H9 (cell line): ENCODE data around the gene DBH. TPM values are rescaled to one million over a fixed set of nuclear protein-coding genes. Genes with fewer than 3 reads are reported as not detected.

ENCODE experiments used
- DNase-seq: peaks from one replicate; pipeline ENCODE4 v3.0.0-alpha.2; 2017
- H2AFZ ChIP-seq: one replicate; pipeline ENCODE4 v1.6.1; 2013; ENCODE audit warnings: mild to moderate bottlenecking, low read length, control low read depth, moderate library complexity
- H2AK5ac ChIP-seq: 2 replicates; pipeline ENCODE4 v1.6.1; 2013; ENCODE audit warnings: low read length, control low read depth, mixed read lengths; ENCODE audit not compliant: insufficient read length
- H2BK120ac ChIP-seq: one replicate; pipeline ENCODE4 v1.6.1; 2013; ENCODE audit warnings: low read depth, mild to moderate bottlenecking, low read length, control low read depth, inconsistent platforms; ENCODE audit not compliant: poor library complexity, severe bottlenecking
- H2BK12ac ChIP-seq: 2 replicates; pipeline ENCODE4 v1.6.1; 2013; ENCODE audit warnings: low read length, control low read depth, mixed read lengths, low read depth; ENCODE audit not compliant: insufficient read length
- H2BK15ac ChIP-seq: 2 replicates; pipeline ENCODE4 v1.6.1; 2013; ENCODE audit warnings: low read depth, low read length, control low read depth
- H2BK20ac ChIP-seq: one replicate; pipeline ENCODE4 v1.6.1; 2013; ENCODE audit warnings: low read depth, mild to moderate bottlenecking, low read length, control low read depth, inconsistent platforms; ENCODE audit not compliant: poor library complexity, severe bottlenecking
- H2BK5ac ChIP-seq: 2 replicates; pipeline ENCODE4 v1.6.1; 2013; ENCODE audit warnings: low read length, control low read depth, mixed read lengths; ENCODE audit not compliant: insufficient read length
- H3K14ac ChIP-seq: 2 replicates; pipeline ENCODE4 v1.6.1; 2013; ENCODE audit warnings: low read length, control low read depth; ENCODE audit not compliant: insufficient read depth
- H3K18ac ChIP-seq: 2 replicates; pipeline ENCODE4 v1.6.1; 2013; ENCODE audit warnings: low read depth, mild to moderate bottlenecking, mixed read lengths, low read length, control low read depth; ENCODE audit not compliant: insufficient read length
- H3K23ac ChIP-seq: 2 replicates; pipeline ENCODE4 v1.6.1; 2013; ENCODE audit warnings: low read length, control low read depth, mixed read lengths, low read depth; ENCODE audit not compliant: insufficient read length
- H3K23me2 ChIP-seq: 2 replicates; pipeline ENCODE4 v1.6.1; 2013; ENCODE audit warnings: low read depth, mild to moderate bottlenecking, mixed read lengths, low read length, control low read depth; ENCODE audit not compliant: insufficient read length, poor library complexity, severe bottlenecking
- H3K27ac ChIP-seq: 2 replicates; pipeline ENCODE4 v1.5.1; 2013; ENCODE audit warnings: low read length, control low read depth, mixed read lengths, low read depth; ENCODE audit not compliant: insufficient read length
- H3K27me3 ChIP-seq: 2 replicates; pipeline ENCODE4 v1.6.1; 2013; ENCODE audit warnings: low read length, control low read depth, inconsistent platforms; ENCODE audit not compliant: insufficient read depth
- H3K4ac ChIP-seq: 2 replicates; pipeline ENCODE4 v1.6.1; 2013; ENCODE audit warnings: low read depth, mild to moderate bottlenecking, control low read depth, inconsistent platforms, low read length, moderate library complexity
- H3K4me1 ChIP-seq: 2 replicates; pipeline ENCODE4 v1.6.1; 2013; ENCODE audit warnings: low read length, control low read depth, inconsistent platforms; ENCODE audit not compliant: insufficient read depth
- H3K4me2 ChIP-seq: 2 replicates; pipeline ENCODE4 v1.6.1; 2013; ENCODE audit warnings: low read length, control low read depth, mixed read lengths; ENCODE audit not compliant: insufficient read length, insufficient read depth
- H3K56ac ChIP-seq: 2 replicates; pipeline ENCODE4 v1.6.1; 2013; ENCODE audit warnings: low read depth, mild to moderate bottlenecking, mixed read lengths, low read length, control low read depth; ENCODE audit not compliant: insufficient read length
- H3K79me1 ChIP-seq: 2 replicates; pipeline ENCODE4 v1.6.1; 2013; ENCODE audit warnings: low read depth, mild to moderate bottlenecking, moderate library complexity, low read length, control low read depth, inconsistent platforms; ENCODE audit not compliant: insufficient read depth, poor library complexity, severe bottlenecking
- H3K79me2 ChIP-seq: 2 replicates; pipeline ENCODE4 v1.6.1; 2013; ENCODE audit warnings: low read length, control low read depth, inconsistent platforms; ENCODE audit not compliant: insufficient read depth
- H3K9ac ChIP-seq: 2 replicates; pipeline ENCODE4 v1.6.1; 2013; ENCODE audit warnings: low read length, control low read depth, mixed read lengths; ENCODE audit not compliant: insufficient read length; ENCODE audit errors: extremely low read depth
- H3K9me3 ChIP-seq: one replicate; pipeline ENCODE4 v1.6.1; 2013; ENCODE audit warnings: low read depth, low read length, inconsistent platforms; ENCODE audit not compliant: control insufficient read depth
- H3T11ph ChIP-seq: one replicate; pipeline ENCODE4 v1.6.1; 2013; ENCODE audit warnings: mild to moderate bottlenecking, low read length, control low read depth, inconsistent platforms
- H4K20me1 ChIP-seq: one replicate; pipeline ENCODE4 v1.6.1; 2013; ENCODE audit not compliant: control insufficient read depth, insufficient read length, insufficient read depth
- H4K5ac ChIP-seq: 2 replicates; pipeline ENCODE4 v1.6.1; 2013; ENCODE audit warnings: low read depth, mild to moderate bottlenecking, mixed read lengths, low read length, control low read depth; ENCODE audit not compliant: insufficient read length
- H4K8ac ChIP-seq: replicated peaks from 2 replicates; pipeline ENCODE4 v1.6.1; 2013; ENCODE audit warnings: low read length, control low read depth, mixed read lengths, low read depth; ENCODE audit not compliant: insufficient read length
- H4K91ac ChIP-seq: 2 replicates; pipeline ENCODE4 v1.6.1; 2013; ENCODE audit warnings: low read depth, mild to moderate bottlenecking, moderate library complexity, mixed read lengths, low read length, control low read depth; ENCODE audit not compliant: insufficient read length
- H3K27ac Mint-ChIP-seq, 3 experiments: 2 replicates in 2 of 3; 3 replicates in 1 of 3; pipeline ENCODE4 v1.8.0; 2020 to 2021; ENCODE audit warnings: mixed read lengths in 3 of 3, mild to moderate bottlenecking in 1 of 3, moderate library complexity in 1 of 3
- H3K27me3 Mint-ChIP-seq: 2 replicates; pipeline ENCODE4 v1.8.0; 2021; ENCODE audit warnings: low read depth, mild to moderate bottlenecking, moderate library complexity, mixed read lengths
- H3K36me3 Mint-ChIP-seq, 3 experiments: 2 replicates in 2 of 3; 3 replicates in 1 of 3; pipeline ENCODE4 v1.8.0; 2020 to 2021; ENCODE audit warnings: low read depth in 3 of 3, mixed read lengths in 3 of 3; ENCODE audit not compliant: insufficient read depth in 1 of 3
- H3K4me1 Mint-ChIP-seq, 2 experiments: 2 replicates each; pipeline ENCODE4 v1.8.0; 2020; ENCODE audit warnings: mixed read lengths in 2 of 2
- H3K4me3 Mint-ChIP-seq, 2 experiments: 2 replicates in 1 of 2; 3 replicates in 1 of 2; pipeline ENCODE4 v1.8.0; 2020 to 2021; ENCODE audit warnings: mild to moderate bottlenecking in 2 of 2, mixed read lengths in 2 of 2, moderate library complexity in 1 of 2
- H3K9me3 Mint-ChIP-seq, 2 experiments: 2 replicates in 1 of 2; 3 replicates in 1 of 2; pipeline ENCODE4 v1.8.0; 2020; ENCODE audit warnings: mild to moderate bottlenecking in 2 of 2, mixed read lengths in 2 of 2, moderate library complexity in 1 of 2
- CTCF ChIP-seq: fragments of 200-600 bp; sonication (generic); conservative IDR thresholded peaks from 3 replicates; pipeline ENCODE4 v1.8.0; 2021; ENCODE audit warnings: antibody characterized with exemption, mild to moderate bottlenecking
- WGBS: extraction: QIAGEN DNeasy Blood & Tissue Kit; methylation state at CpG from one replicate; pipeline ENCODE4 v1.1.7; 2013; ENCODE audit warnings: missing lambda C conversion rate, low lambda C conversion rate, mixed read lengths; ENCODE audit not compliant: insufficient read length; ENCODE audit errors: extremely low coverage; 5-methylcytosine and 5-hydroxymethylcytosine counted together
- total RNA-seq: library from RNA; stranded (reverse); gene quantifications from 2 replicates; pipeline ENCODE4 v1.2.1, GENCODE V29; 2021

The DBH gene
- total RNA-seq, 1 experiment from 2014 or later, result not detected

- H2BK15ac ChIP-seq, result no peak overlapping the region
- H3K27ac ChIP-seq, result no peak overlapping the region
- no peak overlapping the region for H3K18ac ChIP-seq
- no peaks in the 10 kb centered on the region for H3K9me3 Mint-ChIP-seq
- no peaks in the 10 kb centered on the region for H3K79me1 ChIP-seq
- H4K20me1 ChIP-seq, result no peaks in the 10 kb centered on the region
- no peak overlapping the region for H3T11ph ChIP-seq
- H4K5ac ChIP-seq, result no peak overlapping the region
- DNase-seq, result no peak
- H2AFZ ChIP-seq, result no peak overlapping the region
- no peak overlapping the region for H3K9ac ChIP-seq
- H3K9me3 ChIP-seq, result no peaks in the 10 kb centered on the region
- H2BK20ac ChIP-seq, result no peak overlapping the region
- peaks cover 43% of the 10 kb centered on the region for H3K27me3 Mint-ChIP-seq
- H3K56ac ChIP-seq, result no peak overlapping the region
- H3K23me2 ChIP-seq, result peaks cover 3% of the 10 kb centered on the region
- no peak overlapping the region for H3K23ac ChIP-seq
- H3K4me3 Mint-ChIP-seq, result no peak overlapping the region
- peaks cover 5 to 33% of the 10 kb centered on the region in 2 experiments; a peak in 3 of 4 replicates for H3K4me1 Mint-ChIP-seq
- H2AK5ac ChIP-seq, result no peak overlapping the region
- H3K27me3 ChIP-seq, result peaks cover 8% of the 10 kb centered on the region; the same call in 1 of the 2 replicates
- H2BK12ac ChIP-seq, result no peak overlapping the region
- no peak overlapping the region for H2BK5ac ChIP-seq
- H3K36me3 Mint-ChIP-seq, result no peaks in the 10 kb centered on the region
- no peaks in the 10 kb centered on the region for H3K4me1 ChIP-seq
- no peak overlapping the region for H3K4ac ChIP-seq
- no peak for TF ChIP-seq CTCF
- no peak overlapping the region for H4K91ac ChIP-seq
- H3K79me2 ChIP-seq, result no peaks in the 10 kb centered on the region
- no peak overlapping the region for H2BK120ac ChIP-seq
- no peak overlapping the region for H3K14ac ChIP-seq
- no peak overlapping the region for H4K8ac ChIP-seq
- no CpG with 5 or more reads among the region's 17 CpGs for WGBS
- no peak overlapping the region for H3K4me2 ChIP-seq
- H3K27ac Mint-ChIP-seq, result no peak overlapping the region
Observed at GRCh38 chr9:133605446-133605845, 30.7 kb upstream of the DBH start.
